HG03095 (cell line): ENCODE results near the gene TRIM24.
"Not testable (repeated sequence)": the region's sequence is repeated elsewhere in the genome, so short reads cannot be mapped to it uniquely, and the experiment has no call there.

Source experiments
- ATAC-seq: cut with Tn5 transposase; IDR thresholded peaks from one replicate; pipeline ENCODE4 v1.9.1; 2021; ENCODE audit warnings: moderate library complexity; ENCODE audit not compliant: unreplicated experiment

Gene TRIM24

GRCh38 chr7:138525757-138526156 is 65.7 kb downstream of the TRIM24 start:
- no peak for ATAC-seq

DNA sequence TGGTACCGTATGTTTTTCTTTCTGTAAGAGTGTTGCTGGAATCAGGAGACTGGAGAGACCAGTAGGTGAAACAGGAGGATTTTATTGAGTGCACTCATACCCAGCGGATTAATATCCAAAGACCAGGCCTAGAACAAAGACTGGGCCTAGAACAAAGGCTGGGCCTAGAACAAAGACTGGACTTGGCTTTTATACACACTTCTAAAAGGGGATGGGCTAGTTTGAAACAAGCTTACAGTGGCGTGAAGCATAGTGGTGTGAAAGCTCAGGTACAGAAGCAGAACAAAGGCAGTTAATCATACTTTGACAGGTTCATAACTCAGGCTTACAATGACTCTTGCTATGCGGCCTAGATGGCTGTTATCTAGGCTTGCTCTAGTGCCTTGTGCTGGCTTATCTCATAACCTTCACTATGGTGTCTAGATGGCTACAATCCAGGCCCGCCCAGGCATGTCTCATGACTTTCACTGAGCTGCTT is 67.7 kb downstream of the TRIM24 start:
- no peak for ATAC-seq

DNA sequence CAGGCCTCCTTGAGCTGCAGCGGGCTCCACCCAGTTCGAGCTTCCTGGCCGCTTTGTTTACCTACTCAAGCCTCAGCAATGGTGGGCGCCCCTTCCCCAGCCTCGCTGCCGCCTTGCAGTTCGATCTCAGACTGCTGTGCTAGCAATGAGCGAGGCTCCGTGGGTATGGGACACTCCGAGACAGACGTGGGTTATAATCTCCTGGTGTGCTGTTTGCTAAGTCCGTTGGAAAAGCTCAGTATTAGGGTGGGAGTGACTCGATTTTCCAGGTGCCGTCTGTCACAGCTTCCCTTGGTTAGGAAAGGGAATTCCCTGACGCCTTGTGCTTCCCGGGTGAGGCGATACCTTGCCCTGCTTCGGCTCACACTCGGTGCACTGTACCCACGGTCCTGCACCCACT is 76.8 kb downstream of the TRIM24 start:
- ATAC-seq: not testable (repeated sequence)

DNA sequence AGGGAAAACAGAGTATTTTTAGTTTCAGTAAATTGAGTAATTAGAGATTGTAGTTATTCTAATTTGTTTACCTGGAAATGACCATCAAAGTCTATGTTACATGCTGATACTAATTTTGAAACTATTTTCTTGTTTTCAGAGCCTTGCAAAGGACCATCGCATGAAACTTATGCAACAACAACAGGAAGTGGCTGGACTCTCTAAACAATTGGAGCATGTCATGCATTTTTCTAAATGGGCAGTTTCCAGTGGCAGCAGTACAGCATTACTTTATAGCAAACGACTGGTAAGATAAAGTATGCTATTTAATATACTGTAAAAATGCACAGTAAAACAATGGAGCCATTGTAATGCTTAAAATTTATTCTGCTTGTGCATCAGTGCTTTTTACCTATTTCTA is 78.5 kb downstream of the TRIM24 start:
- no peak for ATAC-seq

- ATAC-seq: no peak
Observed at GRCh38 chr7:138538997-138539644, 79.1 kb downstream of the TRIM24 start.

- peak; percentile 93 for ATAC-seq
Observed at GRCh38 chr7:138542183-138542582, 82.1 kb downstream of the TRIM24 start.

DNA sequence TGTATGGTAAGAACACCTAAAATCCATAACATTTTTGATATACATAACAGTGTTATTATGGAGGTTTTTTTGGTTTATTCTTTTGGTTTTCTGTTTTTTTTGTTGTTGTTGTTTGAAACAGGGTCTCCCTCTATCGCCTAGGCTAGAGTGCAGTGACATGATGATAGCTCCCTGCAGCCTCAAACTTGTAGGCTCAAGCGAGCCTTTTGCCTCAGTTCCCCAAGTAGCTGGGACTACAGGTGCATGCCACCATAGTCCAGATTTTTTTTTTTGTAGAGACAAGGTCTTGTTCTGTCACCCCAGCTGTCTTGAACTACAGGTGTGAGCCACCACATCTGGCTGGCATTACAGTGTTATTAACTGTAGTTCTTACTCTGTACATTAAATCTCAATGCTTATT is 83.7 kb downstream of the TRIM24 start:
- ATAC-seq: no peak

- ATAC-seq: no peak
Observed at GRCh38 chr7:138545123-138545522, 85.1 kb downstream of the TRIM24 start.

DNA sequence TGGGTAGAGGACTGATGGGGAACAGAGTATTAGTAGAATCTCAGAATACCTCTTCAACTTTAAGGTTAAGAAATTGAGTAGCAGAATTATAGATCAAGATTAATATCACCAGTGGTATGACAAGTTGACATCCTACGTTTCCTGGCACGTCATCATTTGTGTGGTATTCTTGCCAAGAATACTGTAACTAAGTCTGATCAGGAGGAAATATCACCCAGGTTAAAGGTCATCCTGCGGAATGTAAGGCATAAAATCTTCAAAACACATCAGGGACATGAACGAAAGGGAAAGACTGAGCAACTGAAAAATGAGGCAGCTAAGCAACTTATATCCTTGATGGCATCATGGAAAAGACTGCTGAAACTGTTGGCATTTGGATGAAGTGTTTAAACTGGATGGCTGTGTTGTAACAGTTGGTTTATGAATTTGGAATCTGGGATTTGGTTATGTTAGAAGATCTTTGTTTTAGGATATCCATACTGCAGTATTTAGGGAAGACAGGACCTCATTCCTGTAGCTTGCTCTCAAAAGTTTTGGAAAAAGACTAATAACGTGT is 86.1 kb downstream of the TRIM24 start:
- ATAC-seq: no peak

GRCh38 chr7:138546829-138547228 is 86.8 kb downstream of the TRIM24 start:
- no peak for ATAC-seq

DNA sequence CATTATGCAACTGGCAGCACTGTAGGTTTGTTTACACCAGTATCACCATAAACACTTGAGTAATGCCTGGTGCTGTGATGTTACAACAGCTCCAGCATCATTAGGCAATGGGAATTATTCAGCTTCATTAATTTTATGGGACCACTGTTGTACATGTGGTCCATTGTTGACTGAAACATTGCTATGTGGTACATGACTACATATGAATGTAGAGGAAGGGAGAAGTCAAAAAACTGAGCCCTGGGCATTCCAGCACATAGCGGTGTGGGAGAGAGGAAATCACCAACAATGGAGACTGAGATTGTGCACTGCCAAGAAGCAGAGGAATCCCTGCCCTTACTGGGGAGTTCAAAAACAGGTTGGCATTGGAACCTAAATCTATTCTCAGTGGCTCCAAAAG is 89.0 kb downstream of the TRIM24 start:
- no peak for ATAC-seq

- ATAC-seq: no peak
Observed at GRCh38 chr7:138550337-138550736, 90.3 kb downstream of the TRIM24 start.

DNA sequence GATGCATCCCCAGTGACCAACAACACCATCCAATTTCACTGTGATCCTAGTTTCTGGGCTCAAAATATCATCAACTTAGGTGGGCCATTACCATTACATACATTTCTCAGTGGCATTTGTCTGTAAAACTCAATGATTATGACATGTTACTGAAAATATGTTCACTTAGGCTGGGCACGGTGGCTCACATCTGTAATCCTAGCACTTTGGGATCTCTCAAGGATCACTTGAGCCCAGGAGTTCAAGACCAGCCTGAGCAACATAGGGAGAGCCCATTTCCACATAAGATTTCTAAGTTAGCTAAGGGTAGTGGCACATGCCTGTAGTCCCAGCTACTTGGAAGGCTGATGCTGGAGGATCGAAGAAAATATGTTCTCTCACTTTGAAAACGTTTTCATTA is 91.0 kb downstream of the TRIM24 start:
- no peak for ATAC-seq

GRCh38 chr7:138553805-138554204 is 93.7 kb downstream of the TRIM24 start:
- ATAC-seq: no peak

- ATAC-seq: no peak
Observed at GRCh38 chr7:138554674-138555073, 94.6 kb downstream of the TRIM24 start.

DNA sequence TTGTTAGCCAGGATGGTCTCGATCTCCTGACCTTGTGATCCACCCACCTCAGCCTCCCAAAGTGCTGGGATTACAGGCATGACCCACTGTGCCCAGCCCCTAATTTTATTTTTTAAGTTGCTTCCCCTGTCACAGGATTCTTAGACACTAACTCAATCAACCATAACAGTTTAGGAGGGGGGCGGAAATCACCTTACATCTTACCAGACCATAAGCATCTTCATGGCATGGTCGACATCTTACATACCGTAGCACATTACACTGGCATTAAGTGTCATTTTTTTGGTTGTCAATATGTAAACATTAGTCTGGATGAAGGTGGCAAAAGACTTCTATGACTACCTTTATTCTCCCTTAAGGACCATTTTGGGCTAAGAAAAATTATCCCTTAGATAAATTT is 95.6 kb downstream of the TRIM24 start:
- ATAC-seq: no peak

GRCh38 chr7:138556771-138557484 is 96.9 kb downstream of the TRIM24 start:
- no peak for ATAC-seq

DNA sequence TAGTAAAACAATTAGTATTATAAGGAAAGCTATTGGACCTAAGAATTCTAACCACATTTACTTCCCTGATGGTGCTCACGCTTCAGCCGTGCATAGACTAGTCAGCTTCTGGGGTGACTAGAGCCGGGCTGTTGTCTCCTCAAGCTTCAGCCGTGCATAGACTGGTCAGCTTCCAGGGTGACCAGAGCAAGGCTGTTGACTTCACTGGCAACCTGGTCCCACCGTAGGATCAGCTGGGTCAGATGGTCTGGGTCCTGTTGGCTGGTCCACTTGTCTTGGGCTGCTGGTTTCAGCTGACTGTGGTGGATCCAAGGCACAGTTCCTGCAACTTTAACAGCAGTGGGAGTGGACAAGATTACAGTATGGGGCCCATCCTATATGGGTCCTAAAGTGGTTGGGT is 99.4 kb downstream of the TRIM24 start:
- ATAC-seq: no peak

DNA sequence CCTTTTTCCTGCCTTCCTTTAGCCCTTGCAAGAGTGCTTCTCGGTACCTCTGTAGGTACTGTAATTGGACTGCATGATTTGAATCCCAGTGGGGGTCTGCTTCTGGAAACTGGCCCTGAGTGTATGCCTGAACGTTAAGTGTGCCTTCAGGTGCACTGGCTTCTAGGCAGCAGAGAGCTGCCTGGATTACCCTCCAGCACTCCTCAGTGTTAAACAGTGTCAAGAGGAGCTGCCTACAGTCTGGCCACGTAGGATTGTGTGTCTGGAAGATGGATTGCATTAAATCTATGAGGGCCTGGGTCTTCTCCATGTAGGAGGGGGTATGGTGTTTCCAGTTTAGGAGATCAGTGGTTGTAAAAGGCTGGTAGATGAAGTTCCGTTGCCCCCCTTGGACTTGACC is 103.7 kb downstream of the TRIM24 start:
- ATAC-seq: no peak

- ATAC-seq: no peak
Observed at GRCh38 chr7:138564365-138564764, 104.3 kb downstream of the TRIM24 start.

DNA sequence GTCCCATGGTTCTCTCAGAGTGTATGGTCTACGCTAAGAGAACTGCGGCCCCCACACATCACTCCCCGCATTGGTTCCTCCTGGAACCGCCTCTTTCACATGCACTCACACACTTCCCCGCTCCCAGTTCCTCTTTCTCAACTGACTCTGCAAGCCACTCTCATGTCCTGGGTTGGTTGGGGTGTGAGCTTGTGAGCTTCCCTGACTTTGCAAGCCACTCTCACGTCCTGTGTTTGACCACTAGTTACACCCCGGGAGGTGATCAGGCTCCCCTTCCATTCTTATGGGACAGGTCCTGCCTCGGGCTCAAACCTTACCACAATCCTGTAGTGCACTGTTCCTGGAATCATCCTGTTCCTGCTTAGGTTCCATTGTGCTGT is 105.0 kb downstream of the TRIM24 start:
- ATAC-seq: no peak

- ATAC-seq: no peak
Observed at GRCh38 chr7:138565451-138566114, 105.5 kb downstream of the TRIM24 start.
